GM21526 (cell line): ENCODE data around the gene RAB7A.
"Not testable (repeated sequence)": the region's sequence is repeated elsewhere in the genome, so short reads cannot be mapped to it uniquely, and the experiment has no call there.

Source experiments
- ATAC-seq: cut with Tn5 transposase; IDR thresholded peaks from one replicate; pipeline ENCODE4 v1.9.1; 2021; ENCODE audit warnings: moderate library complexity; ENCODE audit not compliant: unreplicated experiment, low FRiP score

RAB7A gene

DNA sequence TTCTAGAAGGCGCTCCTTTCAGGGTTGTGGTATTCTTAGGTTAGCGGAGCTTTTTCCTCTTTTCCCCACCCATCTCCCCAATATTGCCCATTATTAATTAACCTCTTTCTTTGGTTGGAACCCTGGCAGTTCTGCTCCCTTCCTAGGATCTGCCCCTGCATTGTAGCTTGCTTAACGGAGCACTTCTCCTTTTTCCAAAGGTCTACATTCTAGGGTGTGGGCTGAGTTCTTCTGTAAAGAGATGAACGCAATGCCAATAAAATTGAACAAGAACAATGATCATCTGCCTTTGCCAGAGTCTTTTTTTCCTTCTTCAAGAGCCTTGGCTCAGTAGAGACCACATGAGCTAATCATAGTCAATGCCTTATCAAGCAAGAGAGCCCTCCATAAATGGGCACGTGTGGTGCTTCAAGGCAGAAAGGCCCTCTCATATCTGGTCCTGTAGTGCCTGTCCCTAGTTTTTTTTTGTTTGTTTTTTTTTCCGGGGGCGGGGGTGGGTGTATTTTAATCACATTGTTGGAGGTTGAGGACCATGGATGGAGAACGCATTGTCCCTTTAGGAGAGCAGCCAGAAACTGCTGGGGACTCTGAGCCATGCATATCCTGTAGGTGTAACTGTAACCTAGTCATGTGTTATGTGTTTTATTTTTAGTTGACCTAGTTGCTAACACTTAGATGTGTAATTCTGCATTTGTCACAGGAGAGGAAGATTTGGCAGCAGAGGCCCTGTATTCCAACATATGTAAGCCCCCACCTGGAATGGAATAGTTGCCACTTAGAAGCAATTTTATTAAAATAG is 88.7 kb downstream of the RAB7A start:
- no peak for ATAC-seq

DNA sequence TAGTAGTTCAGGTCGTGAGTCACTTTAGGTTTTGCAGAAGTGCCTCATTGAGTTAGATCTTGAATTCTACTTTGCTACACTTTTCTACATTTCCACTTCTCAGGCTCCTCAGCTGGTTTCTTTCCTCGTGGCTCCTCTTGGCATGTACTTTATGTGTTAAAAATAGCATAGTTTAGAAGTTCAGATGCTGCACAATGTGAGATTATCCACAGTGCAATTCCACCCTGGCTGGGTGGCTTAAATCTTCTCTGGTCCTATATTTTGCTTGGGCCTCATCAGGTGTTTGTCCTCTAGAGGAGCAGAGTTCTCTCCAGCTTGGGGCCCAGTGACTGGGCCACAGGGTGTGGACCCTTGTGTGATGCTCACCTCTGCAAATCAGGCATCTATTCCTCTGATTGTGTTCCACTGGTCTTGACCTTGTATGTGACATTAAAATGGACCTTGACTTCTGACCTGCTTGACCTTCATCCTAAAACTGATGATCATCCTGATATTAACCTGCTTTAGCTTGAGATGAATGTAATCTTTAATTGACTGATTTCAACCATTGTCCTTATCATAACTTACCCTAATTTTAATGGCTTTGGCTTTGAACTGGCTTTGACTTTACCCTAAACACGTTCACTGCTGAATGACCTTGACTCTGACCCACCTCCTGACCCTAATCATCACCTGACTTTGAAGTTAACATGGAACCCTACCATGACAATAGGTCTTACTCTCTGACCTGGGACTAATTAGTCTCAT is 89.5 kb downstream of the RAB7A start:
- no peak for ATAC-seq

DNA sequence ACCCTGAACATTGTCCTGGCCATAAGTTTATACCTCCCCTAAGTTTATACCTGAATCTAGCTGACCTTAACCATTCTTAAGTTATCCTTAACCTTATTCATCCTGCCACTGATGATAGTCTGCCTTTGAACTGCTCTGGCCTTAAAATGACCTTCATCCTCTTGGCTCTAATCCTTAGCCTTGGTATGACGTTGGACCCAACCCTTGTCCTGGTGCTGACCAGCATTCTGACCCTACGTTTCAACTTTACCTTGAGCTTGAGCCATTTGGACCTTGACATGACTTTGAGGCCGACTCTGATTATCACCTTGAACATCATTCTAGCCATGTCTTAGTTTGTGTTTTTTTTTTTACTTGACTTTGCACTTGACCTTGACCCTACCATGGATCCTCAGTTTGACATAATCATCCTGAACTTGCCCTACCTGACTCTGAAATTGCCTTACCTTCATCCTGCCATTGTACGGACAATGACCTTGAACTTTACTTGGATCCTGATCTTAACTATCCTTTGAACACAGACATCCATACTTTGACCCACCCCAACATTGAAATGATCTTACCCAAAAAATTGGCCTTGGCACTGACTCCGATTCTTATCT is 92.3 kb downstream of the RAB7A start:
- ATAC-seq, result no peak

DNA sequence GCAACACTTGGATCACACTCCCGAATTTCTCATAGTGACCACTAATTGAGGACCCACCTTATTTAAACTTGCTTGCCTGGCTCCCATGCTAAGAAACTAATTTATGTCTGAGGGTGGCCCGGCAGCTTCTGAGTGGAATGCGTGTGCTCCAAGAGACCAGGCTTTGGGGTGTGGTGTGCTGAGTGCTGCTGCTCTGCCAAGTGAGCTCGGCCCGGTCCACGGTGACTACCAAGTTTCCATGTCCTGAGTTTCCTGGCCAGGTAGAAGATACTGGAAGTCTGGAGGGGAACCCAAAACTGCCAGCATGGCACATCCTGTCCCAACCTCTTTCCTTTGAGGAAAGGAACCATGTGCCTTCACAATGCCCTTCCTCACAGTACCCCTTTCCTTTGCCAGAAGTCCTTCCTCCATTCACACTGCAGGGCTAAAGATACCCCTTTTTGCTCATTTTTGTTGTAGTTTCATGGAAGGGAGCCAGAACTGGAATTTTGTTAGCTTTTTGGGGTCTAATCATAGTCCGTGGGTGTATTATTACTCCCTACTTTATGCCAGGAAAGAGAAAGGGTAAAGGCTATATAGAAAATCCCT is 94.4 kb downstream of the RAB7A start:
- no peak for ATAC-seq

DNA sequence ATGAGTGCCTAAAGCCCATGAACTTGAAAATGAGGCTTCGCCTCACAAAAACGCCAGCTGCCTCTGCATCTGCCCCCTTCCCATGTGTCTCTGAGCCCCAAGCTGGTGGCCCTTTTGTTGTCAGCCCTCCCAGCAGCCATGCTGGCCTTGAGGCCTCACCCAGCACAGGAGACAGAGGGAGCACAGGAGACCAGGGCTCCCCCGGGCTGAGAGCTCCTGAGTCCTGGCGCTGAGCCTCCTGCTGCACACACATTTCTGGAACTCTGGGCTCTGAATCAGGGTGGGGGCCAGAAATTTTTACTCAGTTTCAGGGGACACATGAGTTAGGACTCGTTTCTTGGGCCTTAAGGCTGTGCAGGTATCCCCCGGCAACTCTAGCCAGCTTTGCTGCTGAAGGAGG is 97.0 kb downstream of the RAB7A start:
- no peak for ATAC-seq

DNA sequence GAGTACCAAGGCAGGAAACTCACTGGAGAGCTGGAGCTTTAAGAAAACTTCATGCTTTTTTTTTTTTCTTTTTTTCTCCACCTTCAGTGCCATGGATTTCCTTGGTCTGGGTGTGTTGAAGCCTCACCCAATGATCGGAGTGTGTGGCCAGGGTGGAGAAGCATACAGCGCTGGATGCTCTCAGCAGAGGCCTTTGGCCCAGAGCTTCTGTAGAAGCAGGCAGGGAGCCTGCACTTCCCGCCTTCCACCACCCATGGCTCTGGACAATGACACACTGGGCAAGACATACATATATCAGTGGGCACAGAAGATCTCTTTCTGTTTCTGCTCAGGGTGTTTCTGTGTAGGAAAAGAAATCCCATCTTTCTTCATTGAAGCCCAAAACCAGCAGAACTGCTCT is 97.6 kb downstream of the RAB7A start:
- ATAC-seq, result no peak

DNA sequence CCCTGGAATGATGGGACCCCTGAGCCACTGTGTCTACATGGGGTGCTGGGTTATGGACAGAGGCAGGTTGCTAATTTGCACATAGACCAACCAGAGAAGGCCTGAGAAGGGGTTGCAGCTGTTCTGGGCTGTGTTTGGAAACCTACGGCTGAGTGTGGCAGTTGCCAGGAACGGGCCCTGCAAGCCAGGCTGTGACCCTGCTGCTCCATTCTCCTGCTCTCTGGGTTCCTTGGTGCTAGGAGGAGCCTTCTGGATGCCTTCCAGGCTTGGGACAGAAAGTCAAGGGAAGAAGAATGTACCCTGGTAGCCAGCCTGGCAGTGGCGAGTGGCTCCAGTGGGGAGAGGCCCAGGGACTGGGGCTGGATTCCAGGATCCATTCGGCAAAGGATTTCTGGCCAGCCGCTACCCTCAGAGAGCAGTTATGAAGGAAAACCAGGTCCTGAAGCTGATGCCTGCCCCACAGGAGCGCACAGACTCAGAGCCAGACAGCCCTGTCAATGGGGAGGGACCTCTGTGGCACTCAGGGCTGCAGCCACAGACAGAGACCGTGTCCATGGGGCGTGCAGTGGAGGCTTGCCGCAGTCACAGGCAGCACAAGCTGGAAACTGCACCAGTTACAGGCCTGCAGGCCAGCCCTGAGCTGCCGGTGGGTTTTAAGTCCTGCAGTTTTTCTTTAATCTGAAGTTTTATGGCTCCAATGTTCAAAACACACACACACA is 98.3 kb downstream of the RAB7A start:
- no peak for ATAC-seq

DNA sequence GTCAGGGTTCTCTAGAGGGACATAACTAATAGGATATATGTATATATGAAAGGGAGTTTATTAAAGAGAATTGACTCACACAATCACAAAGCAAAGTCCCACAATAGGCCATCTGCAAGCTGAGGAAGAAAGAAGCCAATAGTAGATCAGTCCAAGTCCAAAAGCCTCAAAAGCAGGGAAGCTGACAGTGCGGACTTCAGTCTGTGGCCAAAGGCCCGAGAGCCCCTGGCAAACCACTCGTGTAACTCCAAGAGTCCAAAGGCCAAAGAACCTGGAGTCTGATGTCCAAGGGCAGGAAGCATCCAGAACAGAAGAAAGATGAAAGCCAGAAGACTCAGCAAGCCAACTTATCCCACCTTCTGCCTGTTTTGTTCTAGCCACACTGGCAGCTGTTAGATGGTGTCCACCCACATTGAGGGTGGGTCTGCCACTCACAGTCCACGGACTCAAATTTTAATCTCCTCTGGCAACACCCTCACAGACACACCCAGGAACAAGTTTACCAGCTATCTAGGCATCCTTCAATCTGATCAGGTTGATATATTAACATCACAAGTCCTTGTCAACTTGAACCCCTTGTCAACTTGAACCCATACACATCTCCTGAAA is 99.2 kb downstream of the RAB7A start:
- ATAC-seq, result no peak

DNA sequence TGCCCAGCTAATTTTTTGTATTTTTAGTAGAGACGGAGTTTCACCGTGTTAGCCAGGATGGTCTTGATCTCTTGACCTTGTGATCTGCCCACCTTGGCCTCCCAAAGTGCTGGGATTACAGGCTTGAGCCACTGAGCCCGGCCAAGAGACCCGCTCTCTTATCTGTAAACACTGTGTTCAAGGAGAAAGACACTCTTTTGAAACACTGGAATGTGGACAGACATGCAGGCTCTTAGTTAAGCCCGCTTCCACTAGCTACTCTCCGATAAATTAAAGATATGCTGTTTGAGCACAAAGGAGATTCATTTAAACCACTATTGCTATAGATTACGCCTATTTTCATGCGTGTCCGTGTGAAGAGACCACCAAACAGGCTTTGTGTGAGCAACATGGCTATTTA is 103.1 kb downstream of the RAB7A start:
- not testable (repeated sequence) for ATAC-seq

DNA sequence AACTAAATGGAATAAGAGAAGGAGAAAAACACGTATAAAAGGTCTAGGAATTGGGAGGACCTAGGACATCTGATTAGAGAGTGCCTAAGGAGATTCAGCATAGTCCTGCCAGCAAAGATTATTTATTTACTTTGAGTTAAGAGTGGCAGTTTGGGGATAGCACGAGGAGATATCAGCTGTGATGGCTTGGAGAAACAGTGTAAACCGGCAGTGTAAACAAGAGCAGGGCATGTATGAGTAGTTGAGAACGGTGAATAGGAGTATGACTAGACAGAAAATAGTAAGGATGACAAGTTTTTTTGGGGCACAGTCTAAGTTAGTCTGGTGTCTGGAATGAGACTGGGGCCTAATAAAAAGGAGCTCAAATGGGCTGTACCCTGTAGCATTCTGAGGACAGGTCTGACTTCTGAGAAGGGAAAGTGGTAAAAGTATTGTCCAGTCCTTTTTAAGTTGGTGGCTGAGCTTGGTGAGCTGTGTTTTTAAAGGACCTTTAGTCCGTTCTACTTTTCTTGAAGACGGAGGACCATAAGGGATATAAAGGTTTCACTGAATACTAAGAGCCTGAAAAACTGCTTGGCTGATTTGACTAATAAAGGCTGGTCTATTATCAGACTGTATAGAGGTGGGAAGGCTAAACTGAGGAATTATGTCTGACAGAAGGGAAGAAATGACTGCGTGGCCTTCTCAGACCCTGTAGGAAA is 104.1 kb downstream of the RAB7A start:
- ATAC-seq, result not testable (repeated sequence)

DNA sequence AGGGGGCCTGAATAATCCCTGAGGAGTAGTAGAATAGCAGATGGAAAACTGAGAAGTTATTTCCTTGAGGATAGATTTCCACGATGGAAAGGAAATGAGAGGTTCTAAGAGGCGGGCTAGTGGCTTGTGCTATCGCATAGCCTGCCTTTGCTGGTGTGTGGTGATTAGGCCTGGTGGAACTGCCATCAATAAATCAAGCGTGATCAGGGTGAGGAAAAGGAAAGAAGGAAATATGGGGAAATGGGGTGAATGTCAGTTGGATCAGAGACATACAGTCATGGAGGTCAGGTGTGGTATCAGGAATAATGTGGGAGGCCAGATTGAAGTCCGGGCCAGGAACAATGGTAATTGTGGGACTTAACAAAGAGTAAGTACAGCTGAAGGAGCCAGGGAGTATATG is 104.8 kb downstream of the RAB7A start:
- ATAC-seq, result not testable (repeated sequence)

DNA sequence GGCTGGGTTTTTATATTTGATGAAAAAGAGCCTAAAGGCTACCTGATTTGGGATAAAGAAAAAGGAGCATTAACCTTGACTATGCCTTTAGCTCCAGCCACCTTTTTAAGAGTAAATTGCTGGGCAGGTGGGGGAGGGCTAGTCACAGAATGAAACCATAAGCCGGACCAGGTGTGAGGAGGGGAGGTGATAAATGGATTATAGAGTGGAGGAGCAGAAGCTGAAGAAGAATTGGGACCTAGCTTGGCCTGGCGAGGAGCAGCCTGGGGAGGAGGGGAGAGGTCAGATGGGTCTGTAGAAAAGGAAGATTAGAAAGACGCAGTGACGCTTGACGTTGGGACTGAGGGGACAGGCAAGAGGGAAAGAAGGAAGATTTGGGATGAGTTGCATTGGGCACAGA is 107.0 kb downstream of the RAB7A start:
- ATAC-seq, result not testable (repeated sequence)

DNA sequence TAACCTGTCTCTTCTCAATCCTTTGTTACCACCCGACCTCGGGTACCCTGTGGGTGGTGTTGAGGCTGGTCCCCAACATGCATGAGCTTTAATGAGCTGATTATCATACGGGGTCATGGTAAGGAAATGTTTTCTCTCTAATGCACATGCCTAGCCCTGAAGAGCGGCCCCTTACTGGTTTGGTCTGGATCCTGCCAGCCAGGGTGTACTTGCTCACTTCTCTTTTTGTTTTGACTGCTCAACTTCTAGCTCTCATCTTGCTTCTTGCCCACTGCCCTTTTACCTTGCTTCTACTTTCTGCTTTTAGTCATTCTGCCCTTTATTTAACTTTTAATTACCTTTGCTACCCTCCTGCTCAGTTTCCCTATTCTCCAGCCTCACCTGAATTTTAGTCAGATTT is 109.1 kb downstream of the RAB7A start:
- ATAC-seq, result no peak

DNA sequence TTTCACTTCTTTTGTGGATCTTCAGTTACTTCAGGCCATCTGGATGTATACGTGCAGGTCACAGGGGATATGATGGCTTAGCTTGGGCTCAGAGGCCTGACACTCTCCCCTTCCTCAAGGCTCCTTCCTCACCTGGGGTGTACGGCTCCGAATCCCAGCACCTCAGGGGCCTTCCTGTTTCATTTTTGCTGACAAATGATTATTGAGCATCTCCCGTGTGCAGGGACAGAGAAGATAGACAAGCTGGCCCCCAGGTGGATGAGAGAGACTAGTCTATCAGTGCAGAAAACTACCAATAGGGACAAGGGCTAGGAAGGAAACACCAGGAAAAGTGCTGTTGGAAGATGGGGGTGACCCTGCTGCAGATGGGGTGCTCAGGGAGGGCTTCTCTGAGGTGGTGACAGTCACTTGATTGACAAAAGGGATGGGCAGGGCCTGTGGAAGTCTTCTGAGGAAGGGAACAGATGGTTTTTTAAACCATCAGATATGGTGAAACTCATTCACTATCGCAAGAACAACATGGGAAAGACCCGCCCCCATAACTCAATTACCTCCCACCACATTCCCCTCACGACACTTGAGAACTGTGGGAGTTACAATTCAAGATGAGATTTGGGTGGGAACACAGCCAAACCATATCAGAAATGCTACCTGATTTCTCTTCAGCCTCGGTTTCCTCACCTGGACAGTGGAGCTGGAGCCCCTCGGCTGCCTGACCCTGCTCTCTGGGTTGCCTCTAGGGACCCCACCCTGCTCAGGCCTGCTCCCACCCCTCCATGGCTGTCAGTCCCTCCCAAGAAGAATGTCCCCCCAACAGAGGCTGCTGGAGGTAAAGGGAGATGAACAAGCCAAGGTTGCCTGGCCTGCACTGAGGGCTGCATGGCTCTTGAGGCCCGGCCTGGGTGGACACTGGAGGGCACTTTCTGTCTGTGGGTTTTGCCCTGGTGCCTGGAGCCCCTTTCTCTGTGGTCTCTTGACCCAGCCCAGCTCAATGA is 116.2 kb downstream of the RAB7A start:
- ATAC-seq, result no peak

DNA sequence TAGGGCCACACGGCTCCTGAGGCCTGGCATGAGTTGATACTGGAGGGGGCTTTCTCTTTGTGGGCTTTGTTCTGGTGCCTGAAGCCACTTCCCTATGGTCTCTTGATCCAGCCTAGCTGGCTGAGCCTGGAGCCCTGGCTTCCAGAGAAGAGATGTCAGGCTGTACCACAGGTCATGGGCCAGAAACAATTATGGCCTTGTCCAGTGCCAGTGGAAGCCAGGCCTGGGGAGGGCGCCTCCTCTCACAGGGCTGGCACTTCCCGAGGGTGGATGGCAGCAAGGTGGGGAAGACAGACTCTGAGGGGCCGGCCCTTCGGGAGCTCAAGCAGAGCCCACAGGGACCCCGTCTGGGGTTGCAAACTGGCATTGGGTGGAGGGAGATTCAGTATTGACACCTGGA is 118.5 kb downstream of the RAB7A start:
- ATAC-seq, result no peak

DNA sequence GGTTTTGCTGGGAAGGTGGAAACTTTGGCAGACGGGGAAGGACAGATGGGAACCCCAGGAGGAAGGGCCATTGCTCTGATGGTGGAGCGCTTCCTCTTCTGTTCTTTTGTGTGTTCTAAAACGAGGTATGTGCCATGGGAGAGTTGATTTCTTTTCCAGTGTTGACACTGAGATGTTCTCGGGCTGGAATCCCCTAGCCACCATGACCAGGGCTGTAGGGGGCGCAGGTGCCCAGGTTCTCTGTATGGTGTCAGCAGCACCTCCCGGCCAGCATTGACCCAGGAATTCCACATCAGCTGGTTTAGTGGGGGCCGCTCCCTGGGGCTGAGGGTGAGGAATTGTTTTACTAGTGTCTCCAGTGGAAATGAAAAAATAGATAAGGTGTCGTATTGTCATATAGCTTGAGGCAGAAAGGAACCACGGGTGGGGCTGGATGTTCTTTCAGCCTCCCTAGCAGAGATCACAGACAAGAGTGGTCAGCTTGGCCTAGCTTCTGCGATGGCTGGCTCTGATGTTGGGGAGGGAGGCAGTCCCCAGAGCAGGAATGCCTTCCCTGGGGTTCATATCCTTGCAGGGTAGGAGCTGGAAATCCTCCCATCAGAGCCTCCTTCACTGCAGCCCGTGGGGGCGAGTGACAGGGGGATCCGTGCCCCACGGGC is 119.3 kb downstream of the RAB7A start:
- no peak for ATAC-seq

DNA sequence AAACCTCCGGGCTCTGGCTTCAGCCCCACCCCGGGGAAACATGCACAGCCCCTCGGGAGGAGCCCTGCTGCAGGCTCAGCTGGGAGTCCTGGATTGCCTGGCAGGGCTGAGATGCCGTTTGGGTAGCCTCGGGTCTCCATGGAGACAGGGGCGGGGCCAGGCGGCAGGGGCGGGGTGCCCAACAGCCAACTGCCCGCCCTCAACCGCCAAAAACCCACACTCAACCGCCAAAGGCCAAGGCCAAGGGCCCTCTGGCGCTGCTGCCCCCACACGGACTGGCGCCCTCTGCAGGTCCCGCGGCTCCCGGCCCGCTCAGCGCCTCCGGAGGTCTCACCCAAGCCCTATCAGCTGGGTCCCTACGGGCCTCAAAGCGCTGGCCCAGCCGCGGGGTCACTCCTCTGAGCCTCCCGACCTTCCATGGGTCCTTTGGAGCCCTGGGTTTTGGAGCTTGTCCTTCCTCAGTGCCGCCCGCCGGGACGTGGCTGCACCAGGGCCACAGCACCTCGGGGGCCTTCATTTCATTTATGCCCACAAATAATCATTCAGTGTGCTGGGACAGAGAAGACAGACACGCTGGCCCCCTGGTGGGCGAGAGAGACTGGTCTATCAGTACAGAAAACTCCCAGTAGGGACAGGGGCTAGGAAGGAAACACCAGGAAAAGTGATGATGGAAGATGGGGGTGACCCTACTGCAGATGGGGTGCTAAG is 119.9 kb downstream of the RAB7A start:
- peak; percentile 58 for ATAC-seq
